DOHH2 (cell line): ENCODE data around the gene CTPS2.

ENCODE experiments used
- H3F3A ChIP-seq: fragments of 200-600 bp; sonication (generic), shearing (Covaris generic); 2 replicates; pipeline ENCODE4 v1.6.0; 2016; ENCODE audit warnings: antibody characterized with exemption, mild to moderate bottlenecking; ENCODE audit not compliant: control insufficient read depth, insufficient read depth
- H3K27ac ChIP-seq: fragments of 200-600 bp; sonication (generic); 2 replicates; pipeline ENCODE4 v1.5.1; 2014; ENCODE audit warnings: low read depth, mild to moderate bottlenecking, low read length, moderate library complexity
- H3K27me3 ChIP-seq: fragments of 200-600 bp; sonication (generic); 2 replicates; pipeline ENCODE4 v1.6.1; 2014; ENCODE audit warnings: mild to moderate bottlenecking, low read length, mixed read lengths; ENCODE audit not compliant: control insufficient read depth
- H3K36me3 ChIP-seq: fragments of 200-600 bp; sonication (generic); 2 replicates; pipeline ENCODE4 v1.6.1; 2014; ENCODE audit warnings: mild to moderate bottlenecking, low read length, moderate library complexity, mixed read lengths; ENCODE audit not compliant: control insufficient read depth
- H3K4me1 ChIP-seq: fragments of 200-600 bp; sonication (generic); 2 replicates; pipeline ENCODE4 v1.6.1; 2014; ENCODE audit warnings: mild to moderate bottlenecking, low read length, mixed read lengths; ENCODE audit not compliant: control insufficient read depth
- H3K4me2 ChIP-seq: fragments of 200-600 bp; sonication (generic); 2 replicates; pipeline ENCODE4 v1.6.0; 2014; ENCODE audit warnings: mild to moderate bottlenecking, low read length, moderate library complexity
- H3K4me3 ChIP-seq: fragments of 200-600 bp; sonication (generic); 2 replicates; pipeline ENCODE4 v1.5.1; 2014; ENCODE audit warnings: mild to moderate bottlenecking, low read length, mixed read lengths
- H3K79me2 ChIP-seq: fragments of 200-600 bp; sonication (generic); 2 replicates; pipeline ENCODE4 v1.6.1; 2014; ENCODE audit warnings: mild to moderate bottlenecking, low read length, mixed read lengths; ENCODE audit not compliant: control insufficient read depth
- H3K9me2 ChIP-seq: fragments of 200-600 bp; sonication (generic); replicated peaks from 2 replicates; pipeline ENCODE4 v1.6.1; 2014; ENCODE audit warnings: mild to moderate bottlenecking, low read length, mixed read lengths; ENCODE audit not compliant: control insufficient read depth
- H3K9me3 ChIP-seq: fragments of 200-600 bp; sonication (generic); 2 replicates; pipeline ENCODE4 v1.6.1; 2014; ENCODE audit warnings: antibody characterized with exemption, low read length, mixed read lengths; ENCODE audit not compliant: control insufficient read depth, insufficient read depth
- H4K20me1 ChIP-seq: fragments of 200-600 bp; sonication (generic); 2 replicates; pipeline ENCODE4 v1.6.0; 2014; ENCODE audit warnings: low read depth, mild to moderate bottlenecking, antibody characterized with exemption, low read length, moderate library complexity; ENCODE audit not compliant: control insufficient read depth, insufficient read depth
- EZH2phosphoT487 ChIP-seq: fragments of 200-600 bp; sonication (generic); IDR thresholded peaks from 2 replicates; pipeline ENCODE4 v1.6.1; 2017; ENCODE audit warnings: borderline replicate concordance, mild to moderate bottlenecking, antibody characterized with exemption, low read length, moderate library complexity, mixed read lengths
- TF ChIP-seq, protein P1 (sequence below): fragments of 200-600 bp; sonication (generic); IDR thresholded peaks from one replicate; pipeline ENCODE4 v1.5.1; 2014; ENCODE audit warnings: antibody characterized with exemption, mild to moderate bottlenecking, low read depth, low read length; ENCODE audit not compliant: poor library complexity, severe bottlenecking

Gene CTPS2

DNA sequence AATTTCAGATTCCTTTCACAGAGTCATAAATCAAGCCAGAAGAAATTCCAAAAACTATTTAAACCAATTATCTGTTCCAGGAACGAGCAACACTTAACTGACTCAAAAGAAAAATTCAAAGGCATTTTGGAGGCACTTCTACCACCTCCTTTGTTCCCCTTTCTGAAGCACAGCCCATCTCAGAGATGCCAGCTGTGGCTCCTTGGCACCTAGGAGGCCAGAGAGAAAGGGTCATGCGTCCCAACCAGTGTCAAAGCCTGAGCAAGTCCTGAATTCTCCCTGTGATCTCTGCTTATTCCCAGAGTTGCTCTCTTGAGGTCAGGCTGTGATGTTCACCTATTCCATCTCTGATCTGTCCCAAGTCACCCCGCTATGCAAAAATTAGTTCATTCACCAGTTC lies 167.5 kb downstream of the CTPS2 start:
- no peaks in the 10 kb centered on the region for H3K79me2 ChIP-seq
- no peaks in the 10 kb centered on the region for H3K4me1 ChIP-seq
- H3K9me3 ChIP-seq = no peaks in the 10 kb centered on the region
- no peaks in the 10 kb centered on the region for H4K20me1 ChIP-seq
- no peaks in the 10 kb centered on the region for H3K9me2 ChIP-seq
- H3F3A ChIP-seq = no peaks in the 10 kb centered on the region
- H3K4me3 ChIP-seq = no peak overlapping the region
- H3K36me3 ChIP-seq = no peaks in the 10 kb centered on the region
- no peaks in the 10 kb centered on the region for H3K27me3 ChIP-seq
- no peak overlapping the region for H3K27ac ChIP-seq
- no peak for TF ChIP-seq EZH2phosphoT487
- TF ChIP-seq, protein P1, sequence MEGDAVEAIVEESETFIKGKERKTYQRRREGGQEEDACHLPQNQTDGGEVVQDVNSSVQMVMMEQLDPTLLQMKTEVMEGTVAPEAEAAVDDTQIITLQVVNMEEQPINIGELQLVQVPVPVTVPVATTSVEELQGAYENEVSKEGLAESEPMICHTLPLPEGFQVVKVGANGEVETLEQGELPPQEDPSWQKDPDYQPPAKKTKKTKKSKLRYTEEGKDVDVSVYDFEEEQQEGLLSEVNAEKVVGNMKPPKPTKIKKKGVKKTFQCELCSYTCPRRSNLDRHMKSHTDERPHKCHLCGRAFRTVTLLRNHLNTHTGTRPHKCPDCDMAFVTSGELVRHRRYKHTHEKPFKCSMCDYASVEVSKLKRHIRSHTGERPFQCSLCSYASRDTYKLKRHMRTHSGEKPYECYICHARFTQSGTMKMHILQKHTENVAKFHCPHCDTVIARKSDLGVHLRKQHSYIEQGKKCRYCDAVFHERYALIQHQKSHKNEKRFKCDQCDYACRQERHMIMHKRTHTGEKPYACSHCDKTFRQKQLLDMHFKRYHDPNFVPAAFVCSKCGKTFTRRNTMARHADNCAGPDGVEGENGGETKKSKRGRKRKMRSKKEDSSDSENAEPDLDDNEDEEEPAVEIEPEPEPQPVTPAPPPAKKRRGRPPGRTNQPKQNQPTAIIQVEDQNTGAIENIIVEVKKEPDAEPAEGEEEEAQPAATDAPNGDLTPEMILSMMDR = no peak
- H3K4me2 ChIP-seq = no peak overlapping the region
